HCT116 (cell line): ENCODE data around the gene ZKSCAN4. TPM values are rescaled to one million over a fixed set of nuclear protein-coding genes. Genes with fewer than 3 reads are reported as not detected.

Source experiments
- ATAC-seq: fragments of 200-7000 bp; cut with Tn5 transposase; 2 replicates; pipeline ENCODE4 v1.9.1; 2020; ENCODE audit warnings: mild to moderate bottlenecking, moderate library complexity
- BruUV-seq: library from RNA; stranded (reverse); fragments of 400-500 nt; replicated peaks from 2 replicates; lab custom pipeline; 2021; lab: Mats Ljungman, UMichigan
- CTCF ChIA-PET: fragments of 300-600 bp; sonication (Branson Sonifier 250); formaldehyde crosslinking; loops from one replicate; lab custom pipeline; 2021; ENCODE audit warnings: antibody characterized with exemption; lab: Charles Lee
- POLR2A ChIA-PET: fragments of 300-600, 350-600 bp; sonication (Branson Sonifier 250); formaldehyde crosslinking; loops from one replicate; lab custom pipeline; 2021; ENCODE audit warnings: antibody characterized with exemption; lab: Charles Lee
- RAD21 ChIA-PET, 2 experiments: fragments of 300-600 bp; sonication (Branson Sonifier 250); formaldehyde crosslinking; loops; one replicate each; lab custom pipeline; 2023; ENCODE audit warnings: low total read pairs in 2 of 2; ENCODE audit not compliant: uncharacterized antibody in 2 of 2, unreplicated experiment in 2 of 2, low non-redundant PET in 1 of 2; lab: Charles Lee
- DNase-seq: peaks from one replicate; pipeline ENCODE4 v3.0.0-alpha.2; 2010; ENCODE audit warnings: low read depth, low spot score
- H2AFZ ChIP-seq: fragments of 200-600 bp; shearing (Covaris generic), sonication (generic); 2 replicates; pipeline ENCODE4 v1.6.1; 2017; ENCODE audit warnings: low read depth, mixed run types, mixed read lengths, antibody characterized with exemption, low read length; ENCODE audit not compliant: poor library complexity, severe bottlenecking
- H3K27ac ChIP-seq: 2 replicates; pipeline ENCODE4 v1.5.1; 2012; ENCODE audit warnings: low read depth, low read length
- H3K27me3 ChIP-seq: fragments of 200-600 bp; sonication (generic); 2 replicates; pipeline ENCODE4 v1.6.1; 2016; ENCODE audit warnings: mixed run types, low read length, mixed read lengths; ENCODE audit not compliant: insufficient read depth
- H3K36me3 ChIP-seq, 2 experiments: fragments of 200-500 bp in 1 of 2; fragments of 200-600 bp in 1 of 2; sonication (Bioruptor generic) in 1 of 2; sonication (generic) in 1 of 2; 2 replicates each; pipeline versions ENCODE4 v1.5.1 to v1.6.1; 2014 to 2016; ENCODE audit warnings: low read length in 2 of 2, inconsistent platforms in 1 of 2, mixed read lengths in 1 of 2, mixed run types in 1 of 2; ENCODE audit not compliant: insufficient read depth in 2 of 2, control insufficient read depth in 1 of 2
- H3K4me1 ChIP-seq, 2 experiments: fragments of 200-600 bp in 1 of 2; sonication (generic) in 1 of 2; 2 replicates each; pipeline versions ENCODE4 v1.5.1 to v1.6.1; 2012 to 2017; ENCODE audit warnings: low read length in 2 of 2, inconsistent platforms in 1 of 2, mild to moderate bottlenecking in 1 of 2, mixed read lengths in 1 of 2, mixed run types in 1 of 2, moderate library complexity in 1 of 2; ENCODE audit not compliant: insufficient read depth in 2 of 2, control insufficient read depth in 1 of 2
- H3K4me2 ChIP-seq: fragments of 200-600 bp; sonication (generic); 2 replicates; pipeline ENCODE4 v1.6.1; 2017; ENCODE audit warnings: mixed run types, low read length, mixed read lengths
- H3K4me3 ChIP-seq, 2 experiments: fragments of 200-600 bp in 1 of 2; sonication (generic) in 1 of 2; replicated peaks in 1 of 2; 2 replicates each; pipeline ENCODE4 v1.5.1; 2011 to 2016; ENCODE audit warnings: low read length in 2 of 2, control low read depth in 1 of 2, low read depth in 1 of 2, mild to moderate bottlenecking in 1 of 2, mixed read lengths in 1 of 2, mixed run types in 1 of 2
- H3K79me2 ChIP-seq: fragments of 200-600 bp; sonication (generic); 2 replicates; pipeline ENCODE4 v1.6.1; 2017; ENCODE audit warnings: mild to moderate bottlenecking, mixed run types, low read length, moderate library complexity, mixed read lengths; ENCODE audit not compliant: insufficient read depth
- H3K9ac ChIP-seq: fragments of 200-600 bp; sonication (generic); 2 replicates; pipeline ENCODE4 v1.6.1; 2016; ENCODE audit warnings: low read length, mixed read lengths
- H3K9me2 ChIP-seq: fragments of 200-600 bp; sonication (generic), shearing (Covaris generic); 2 replicates; pipeline ENCODE4 v1.6.1; 2017; ENCODE audit warnings: mixed run types, mild to moderate bottlenecking, moderate library complexity; ENCODE audit not compliant: insufficient read depth
- H3K9me3 ChIP-seq, 2 experiments: fragments of 200-500 bp in 1 of 2; fragments of 200-600 bp in 1 of 2; sonication (Bioruptor generic) in 1 of 2; sonication (generic) in 1 of 2; 2 replicates each; pipeline ENCODE4 v1.6.1; 2014 to 2017; ENCODE audit warnings: low read length in 2 of 2, mixed read lengths in 2 of 2, inconsistent platforms in 1 of 2, low read depth in 1 of 2, mild to moderate bottlenecking in 1 of 2, mixed run types in 1 of 2, moderate library complexity in 1 of 2; ENCODE audit not compliant: control insufficient read depth in 1 of 2, insufficient read depth in 1 of 2
- H4K20me1 ChIP-seq: fragments of 200-600 bp; sonication (generic), shearing (Covaris generic); 2 replicates; pipeline ENCODE4 v1.6.1; 2017; ENCODE audit warnings: mixed run types, mild to moderate bottlenecking, moderate library complexity; ENCODE audit not compliant: insufficient read depth
- ATF3 ChIP-seq: IDR thresholded peaks from 2 replicates; pipeline ENCODE4 v1.6.1; 2012
- CEBPB ChIP-seq: IDR thresholded peaks from 2 replicates; pipeline ENCODE4 v1.6.1; 2012; ENCODE audit warnings: low read depth
- CTCF ChIP-seq, 3 experiments: fragments of 200-600 bp in 1 of 3; sonication (generic) in 1 of 3; IDR thresholded peaks in 2 of 3; conservative IDR thresholded peaks in 1 of 3; 2 replicates each; pipeline ENCODE4 v1.5.1; 2012 to 2017; ENCODE audit warnings: low read depth in 2 of 3, low read length in 2 of 3, antibody characterized with exemption in 1 of 3, borderline replicate concordance in 1 of 3, control low read depth in 1 of 3, mild to moderate bottlenecking in 1 of 3, mixed read lengths in 1 of 3, mixed run types in 1 of 3, moderate library complexity in 1 of 3; ENCODE audit not compliant: insufficient read depth in 1 of 3
- EZH2phosphoT487 ChIP-seq: fragments of 200-600 bp; IDR thresholded peaks from 2 replicates; pipeline ENCODE4 v1.6.1; 2018; ENCODE audit warnings: antibody characterized with exemption, borderline replicate concordance
- FOSL1 ChIP-seq: IDR thresholded peaks from 2 replicates; pipeline ENCODE4 v1.6.1; 2012; ENCODE audit warnings: low read depth
- MAX ChIP-seq: IDR thresholded peaks from 2 replicates; pipeline ENCODE4 v1.6.1; 2012
- POLR2A ChIP-seq: IDR thresholded peaks from 2 replicates; pipeline ENCODE4 v1.7.0; 2011; ENCODE audit warnings: borderline replicate concordance; ENCODE audit not compliant: insufficient read depth, insufficient read length; ENCODE audit errors: extremely low read depth
- RAD21 ChIP-seq: IDR thresholded peaks from 2 replicates; pipeline ENCODE4 v1.6.1; 2012; ENCODE audit warnings: low read depth, mild to moderate bottlenecking
- SIN3A ChIP-seq: IDR thresholded peaks from 2 replicates; pipeline ENCODE4 v1.6.1; 2012; ENCODE audit warnings: low read depth
- SP1 ChIP-seq: IDR thresholded peaks from 2 replicates; pipeline ENCODE4 v1.6.1; 2012; ENCODE audit warnings: low read depth
- SRF ChIP-seq: IDR thresholded peaks from 2 replicates; pipeline ENCODE4 v1.6.1; 2012; ENCODE audit warnings: low read depth
- ZBTB33 ChIP-seq: IDR thresholded peaks from 2 replicates; pipeline ENCODE4 v1.6.1; 2011; ENCODE audit warnings: mild to moderate bottlenecking, low read length, moderate library complexity; ENCODE audit not compliant: insufficient replicate concordance; ENCODE audit errors: extremely low read depth
- intact Hi-C: fragments of 100-400 bp; cut with micrococcal nuclease; formaldehyde crosslinking; loops from 2 replicates; pipeline ENCODE4 v1.10.0; 2022
- total RNA-seq: library from RNA; stranded (reverse); gene quantifications from one replicate; pipeline ENCODE4 v1.2.1, GENCODE V29; 2021; ENCODE audit not compliant: unreplicated experiment

The ZKSCAN4 gene
- total RNA-seq, 1 experiment from 2014 or later, result 4.8 TPM

- Histone ChIP-seq H3K4me1 (peaks cover 1 to 2% of the 10 kb centered on the region in 2 experiments; a peak in 2 of 4 replicates), H4K20me1 (no peaks in the 10 kb centered on the region), H3K27me3 (no peaks in the 10 kb centered on the region), H3K79me2 (no peaks in the 10 kb centered on the region), H3K4me3 (no peak overlapping the region), H3K9me2 (no peaks in the 10 kb centered on the region), H3K27ac (no peak overlapping the region), H3K9ac (no peak overlapping the region), H3K36me3 (no peaks in the 10 kb centered on the region), H2AFZ (no peak overlapping the region), H3K9me3 (no peaks in the 10 kb centered on the region), H3K4me2 (no peak overlapping the region)
- ATAC-seq (no peak), DNase-seq (no peak)
- BruUV-seq, result no TSS peak
- CTCF ChIA-PET, result no interaction called here
- TF ChIP-seq CTCF (IDR thresholded peaks at IDR 0.05 in 2 of 3, conservative IDR thresholded peaks at IDR 0.05 in 1 of 3; ENCODE audit: borderline replicate concordance in 1 of 3, insufficient read depth in 1 of 3, low read depth in 2 of 3, low read length in 2 of 3) (no peak), FOSL1 (no peak), SRF (no peak), SP1 (no peak), ATF3 (no peak), RAD21 (no peak), SIN3A (no peak), CEBPB (no peak), POLR2A (no peak), ZBTB33 (no peak), EZH2phosphoT487 (no peak), MAX (no peak)
- POLR2A ChIA-PET, result no interaction called here
- intact Hi-C loops, result no loop called here
- RAD21 ChIA-PET, result no interaction called here
These were observed 45.0 kb downstream of the ZKSCAN4 start for GRCh38 chr6:28206928-28207509.
